ENCODE data around the gene EGR4.

DNA sequence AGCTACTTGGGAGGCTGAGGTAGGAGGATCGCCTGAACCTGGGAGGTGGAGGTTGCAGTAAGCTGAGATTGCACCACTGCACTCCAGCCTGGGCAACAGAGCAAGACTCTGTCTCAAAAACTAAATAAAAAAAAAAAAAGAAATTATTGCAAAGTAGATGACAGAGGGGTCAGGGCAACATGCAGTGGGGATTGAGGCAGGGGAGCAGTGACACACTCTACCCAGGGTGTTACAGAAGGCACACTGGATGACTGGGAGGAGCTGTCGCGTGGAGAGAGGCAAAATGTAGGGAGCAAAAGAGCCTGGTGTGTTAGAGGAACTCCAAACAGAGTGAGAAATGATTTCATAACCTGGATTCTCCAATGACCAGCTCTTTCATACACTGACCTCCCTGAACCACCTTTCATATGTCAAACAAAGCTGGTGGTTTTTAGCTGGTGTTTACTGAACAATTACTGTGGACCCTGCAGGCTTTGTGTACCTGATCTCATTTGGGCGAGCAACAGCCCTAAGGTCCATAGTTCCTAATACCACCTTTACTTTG, 31.2 kb downstream of the EGR4 start:
- TF ChIP-seq, protein P1, sequence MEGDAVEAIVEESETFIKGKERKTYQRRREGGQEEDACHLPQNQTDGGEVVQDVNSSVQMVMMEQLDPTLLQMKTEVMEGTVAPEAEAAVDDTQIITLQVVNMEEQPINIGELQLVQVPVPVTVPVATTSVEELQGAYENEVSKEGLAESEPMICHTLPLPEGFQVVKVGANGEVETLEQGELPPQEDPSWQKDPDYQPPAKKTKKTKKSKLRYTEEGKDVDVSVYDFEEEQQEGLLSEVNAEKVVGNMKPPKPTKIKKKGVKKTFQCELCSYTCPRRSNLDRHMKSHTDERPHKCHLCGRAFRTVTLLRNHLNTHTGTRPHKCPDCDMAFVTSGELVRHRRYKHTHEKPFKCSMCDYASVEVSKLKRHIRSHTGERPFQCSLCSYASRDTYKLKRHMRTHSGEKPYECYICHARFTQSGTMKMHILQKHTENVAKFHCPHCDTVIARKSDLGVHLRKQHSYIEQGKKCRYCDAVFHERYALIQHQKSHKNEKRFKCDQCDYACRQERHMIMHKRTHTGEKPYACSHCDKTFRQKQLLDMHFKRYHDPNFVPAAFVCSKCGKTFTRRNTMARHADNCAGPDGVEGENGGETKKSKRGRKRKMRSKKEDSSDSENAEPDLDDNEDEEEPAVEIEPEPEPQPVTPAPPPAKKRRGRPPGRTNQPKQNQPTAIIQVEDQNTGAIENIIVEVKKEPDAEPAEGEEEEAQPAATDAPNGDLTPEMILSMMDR (IDR thresholded peaks at IDR 0.05): no peak
- TF ChIP-seq POLR2A (IDR thresholded peaks at IDR 0.05) (no peak), EP300 (IDR thresholded peaks at IDR 0.05) (no peak)
